GM12872 (cell line): ENCODE measurements around the gene ATG9A.

Experiments used
- CTCF ChIP-seq: IDR thresholded peaks from 3 replicates; pipeline ENCODE4 v1.5.1; 2011; ENCODE audit warnings: low read depth, mild to moderate bottlenecking, low read length, moderate library complexity; ENCODE audit not compliant: insufficient read depth

ATG9A gene

GRCh38 chr2:219250049-219250781 is 20.8 kb upstream of the ATG9A start:
- TF ChIP-seq CTCF: no peak

GRCh38 chr2:219249203-219249980 is 20.0 kb upstream of the ATG9A start:
- no peak for TF ChIP-seq CTCF

DNA sequence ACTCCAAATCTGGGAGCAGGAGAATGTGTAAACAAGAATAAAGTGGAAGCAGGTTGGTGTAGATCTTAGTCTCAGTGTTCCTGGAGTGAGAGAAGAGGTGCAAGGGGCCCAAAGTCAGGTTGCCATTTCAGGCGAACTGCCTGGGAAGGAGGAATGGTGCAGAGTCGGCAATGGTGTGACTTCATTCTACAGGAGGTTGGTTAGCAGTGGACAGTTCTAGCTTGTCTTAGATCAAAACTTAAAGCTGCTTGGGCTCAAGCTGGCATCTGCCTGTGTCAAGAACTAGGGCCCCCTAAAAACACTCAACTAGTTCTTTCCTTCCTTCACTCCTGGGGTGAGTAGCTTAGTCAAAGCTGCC is 19.4 kb upstream of the ATG9A start:
- TF ChIP-seq CTCF: no peak

DNA sequence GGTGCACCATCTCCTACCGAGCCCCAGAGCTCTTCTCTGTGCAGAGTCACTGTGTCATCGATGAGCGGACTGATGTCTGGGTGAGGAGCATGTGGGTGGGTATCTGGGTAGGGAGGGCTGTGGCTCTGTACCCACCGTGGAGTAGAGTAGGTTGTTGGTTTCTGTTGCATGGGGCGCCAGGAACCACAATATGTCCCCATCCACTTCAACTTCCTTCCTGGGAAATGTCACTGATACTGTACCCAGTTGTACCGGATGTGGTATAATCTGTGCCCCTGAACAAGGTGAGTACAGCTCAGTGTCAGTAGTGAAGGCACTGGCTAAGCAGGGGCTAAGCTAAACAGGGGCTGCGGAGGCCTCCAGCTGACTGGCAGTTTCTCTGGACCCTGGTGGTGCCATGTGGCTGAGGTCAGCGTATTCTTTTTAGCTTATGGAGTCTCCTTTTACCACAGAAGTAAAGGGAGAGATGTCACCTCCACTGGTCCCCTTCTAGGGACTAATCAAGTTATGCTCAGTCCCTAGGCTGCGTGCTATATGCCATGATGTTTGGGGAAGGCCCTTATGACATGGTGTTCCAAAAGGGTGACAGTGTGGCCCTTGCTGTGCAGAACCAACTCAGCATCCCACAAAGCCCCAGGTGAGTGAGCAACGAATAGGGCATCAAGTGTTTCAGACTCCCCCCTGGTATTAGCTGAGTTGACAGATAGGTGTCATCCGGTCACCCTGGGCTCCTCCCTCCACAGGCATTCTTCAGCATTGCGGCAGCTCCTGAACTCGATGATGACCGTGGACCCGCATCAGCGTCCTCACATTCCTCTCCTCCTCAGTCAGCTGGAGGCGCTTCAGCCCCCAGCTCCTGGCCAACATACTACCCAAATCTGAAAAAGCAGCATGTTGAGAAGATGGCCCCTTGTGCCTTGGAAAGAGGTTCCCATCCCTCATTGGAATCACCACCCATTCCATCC is 18.5 kb upstream of the ATG9A start:
- no peak for TF ChIP-seq CTCF

GRCh38 chr2:219246559-219246958 is 17.1 kb upstream of the ATG9A start:
- TF ChIP-seq CTCF: no peak

GRCh38 chr2:219245899-219246230 is 16.4 kb upstream of the ATG9A start:
- no peak for TF ChIP-seq CTCF
